NCI-H1930 (cell line): ENCODE results near the gene ATP6V0C.

Experiments used
- DNase-seq, 2 experiments: peaks; one replicate each; lab custom pipeline; 2025; lab: John Stamatoyannopoulos, UW

Gene ATP6V0C

GRCh38 chr16:2513405-2514332 is at the start of gene ATP6V0C:
ATP6V0C (plus strand) TSS chr16:2513952; CDS start chr16:2514104, 152 bp downstream.
- peak; percentile 94 to 99 for DNase-seq

- DNase-seq = no peak
These were observed 49.4 kb upstream of the ATP6V0C start for GRCh38 chr16:2464333-2464732.

GRCh38 chr16:2465653-2466415 is 47.9 kb upstream of the ATP6V0C start:
- DNase-seq = peak; percentile 32 to 58

- DNase-seq = no peak
These were observed 46.9 kb upstream of the ATP6V0C start for GRCh38 chr16:2466667-2467527.

GRCh38 chr16:2467528-2468232 is 46.1 kb upstream of the ATP6V0C start:
- DNase-seq = peak; percentile 78 to 87

- DNase-seq = no peak
These were observed 45.5 kb upstream of the ATP6V0C start for GRCh38 chr16:2468233-2468724.

GRCh38 chr16:2468725-2469398 is 44.9 kb upstream of the ATP6V0C start:
- DNase-seq = peak; percentile 61 to 62

GRCh38 chr16:2469399-2470233 is 44.1 kb upstream of the ATP6V0C start:
- DNase-seq = no peak

- DNase-seq = no peak
These were observed 43.5 kb upstream of the ATP6V0C start for GRCh38 chr16:2470234-2470601.

GRCh38 chr16:2470603-2471015 is 43.1 kb upstream of the ATP6V0C start:
- no peak for DNase-seq

GRCh38 chr16:2471016-2471652 is 42.6 kb upstream of the ATP6V0C start, which contains the start of gene NTN3:
NTN3 (plus strand) TSS chr16:2471297; CDS start chr16:2471702, 405 bp downstream.
- DNase-seq = peak; percentile 45 to 53

- DNase-seq = no peak
These were observed 41.9 kb upstream of the ATP6V0C start for GRCh38 chr16:2471653-2472487.

GRCh38 chr16:2472488-2472864 is 41.3 kb upstream of the ATP6V0C start:
- no peak for DNase-seq

GRCh38 chr16:2472885-2473445 is 40.8 kb upstream of the ATP6V0C start:
- DNase-seq = no peak

GRCh38 chr16:2473446-2473926 is 40.3 kb upstream of the ATP6V0C start:
- DNase-seq = peak in 1 of 2 experiments; percentile 39

GRCh38 chr16:2473999-2474876 is 39.5 kb upstream of the ATP6V0C start:
- peak; percentile 38 to 77 for DNase-seq
